Astrocyte (in vitro differentiated cells and primary cell): Measurements from ENCODE around the gene HES6.

Source experiments
- EZH2 ChIP-seq: IDR thresholded peaks from 2 replicates; pipeline ENCODE4 v1.6.1; 2012; ENCODE audit warnings: mild to moderate bottlenecking, low read length, inconsistent platforms; ENCODE audit not compliant: insufficient read depth
- TF ChIP-seq, protein P1 (sequence below): IDR thresholded peaks from 2 replicates; pipeline ENCODE4 v1.5.1; 2011; ENCODE audit warnings: low read depth, mild to moderate bottlenecking, inconsistent platforms, low read length, moderate library complexity; ENCODE audit not compliant: insufficient read depth

GRCh38 chr2:238280083-238280825 is 40.4 kb upstream of the HES6 start:
- TF ChIP-seq EZH2, result no peak
- TF ChIP-seq, protein P1, sequence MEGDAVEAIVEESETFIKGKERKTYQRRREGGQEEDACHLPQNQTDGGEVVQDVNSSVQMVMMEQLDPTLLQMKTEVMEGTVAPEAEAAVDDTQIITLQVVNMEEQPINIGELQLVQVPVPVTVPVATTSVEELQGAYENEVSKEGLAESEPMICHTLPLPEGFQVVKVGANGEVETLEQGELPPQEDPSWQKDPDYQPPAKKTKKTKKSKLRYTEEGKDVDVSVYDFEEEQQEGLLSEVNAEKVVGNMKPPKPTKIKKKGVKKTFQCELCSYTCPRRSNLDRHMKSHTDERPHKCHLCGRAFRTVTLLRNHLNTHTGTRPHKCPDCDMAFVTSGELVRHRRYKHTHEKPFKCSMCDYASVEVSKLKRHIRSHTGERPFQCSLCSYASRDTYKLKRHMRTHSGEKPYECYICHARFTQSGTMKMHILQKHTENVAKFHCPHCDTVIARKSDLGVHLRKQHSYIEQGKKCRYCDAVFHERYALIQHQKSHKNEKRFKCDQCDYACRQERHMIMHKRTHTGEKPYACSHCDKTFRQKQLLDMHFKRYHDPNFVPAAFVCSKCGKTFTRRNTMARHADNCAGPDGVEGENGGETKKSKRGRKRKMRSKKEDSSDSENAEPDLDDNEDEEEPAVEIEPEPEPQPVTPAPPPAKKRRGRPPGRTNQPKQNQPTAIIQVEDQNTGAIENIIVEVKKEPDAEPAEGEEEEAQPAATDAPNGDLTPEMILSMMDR, result no peak
